Measurements from ENCODE around the gene UBE4B. TPM values are rescaled to one million over a fixed set of nuclear protein-coding genes. Genes with fewer than 3 reads are reported as not detected.

UBE4B gene
- polyA plus RNA-seq, 2 of the 4 experiments (the other 2 are of a cell fraction), result 13.5 to 15.1 TPM

DNA sequence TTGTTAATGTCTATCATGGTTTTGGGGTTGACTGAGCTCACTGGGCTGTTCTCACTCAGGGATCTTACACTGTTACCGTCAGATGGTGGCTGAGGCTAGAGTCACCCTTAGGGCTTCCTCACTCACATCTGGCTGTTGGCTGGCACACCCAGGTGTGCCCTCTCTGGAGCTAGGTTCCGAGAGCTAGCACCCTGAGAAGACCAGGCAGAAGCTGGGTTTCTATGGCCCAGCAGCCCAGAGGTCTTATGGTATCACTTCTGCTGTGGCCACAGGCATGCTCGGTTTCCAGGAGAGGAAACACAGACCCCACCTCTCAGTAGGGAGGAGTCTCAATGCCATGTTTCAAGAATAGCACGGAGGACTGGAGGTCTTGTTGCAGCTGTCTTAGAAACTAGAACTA is 156.9 kb downstream of the UBE4B start (continued):
- no peak for TF ChIP-seq HMGXB4 (CRISPR knock-in tag; IDR thresholded peaks at IDR 0.05; ENCODE audit: borderline replicate concordance)
- no peak for TF ChIP-seq MYC (IDR thresholded peaks at IDR 0.05; ENCODE audit: borderline replicate concordance, low read length)
- TF ChIP-seq HOXB13 (CRISPR knock-in tag; IDR thresholded peaks at IDR 0.05; ENCODE audit: low read depth), result no peak
- no peak for TF ChIP-seq ZSCAN20 (CRISPR knock-in tag; IDR thresholded peaks at IDR 0.05)
- no peak for TF ChIP-seq NPAS2 (CRISPR knock-in tag; IDR thresholded peaks at IDR 0.05; ENCODE audit: borderline replicate concordance)
- no peak for TF ChIP-seq ZFP36 (IDR thresholded peaks at IDR 0.05; ENCODE audit: borderline replicate concordance, partially characterized antibody)
- TF ChIP-seq CBX8 (IDR thresholded peaks at IDR 0.05), result no peak

DNA sequence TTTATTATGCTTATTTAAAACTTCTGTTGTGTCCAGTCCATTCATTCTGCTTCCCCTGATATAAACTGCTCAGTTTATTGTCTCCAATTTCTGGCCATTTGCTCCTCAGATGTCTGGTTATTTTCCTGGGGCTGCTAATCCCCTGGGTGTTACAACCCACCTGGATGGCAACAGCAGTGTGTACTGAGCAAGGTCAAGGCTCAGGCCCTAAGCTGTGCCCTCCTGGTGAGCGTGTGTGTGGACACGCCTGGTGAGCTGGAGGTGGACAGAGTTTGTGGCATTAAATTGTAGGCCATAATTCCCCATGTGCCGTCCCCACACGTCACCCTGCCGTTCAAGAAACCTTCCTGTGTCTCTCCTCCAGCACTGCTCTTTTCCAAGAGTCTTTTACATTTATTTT is 159.5 kb downstream of the UBE4B start:
- H3K27ac ChIP-seq, result no peak overlapping the region
- no peak overlapping the region for H3K4me3 ChIP-seq
- TF ChIP-seq JUN (IDR thresholded peaks at IDR 0.05) (no peak), CEBPB (IDR thresholded peaks at IDR 0.05) (no peak), KDM1A (IDR thresholded peaks at IDR 0.05; ENCODE audit: low read depth) (no peak), SMC3 (IDR thresholded peaks at IDR 0.05) (no peak), TP53 (CRISPR knock-in tag; IDR thresholded peaks at IDR 0.05) (no peak), CBX8 (IDR thresholded peaks at IDR 0.05) (no peak), HES2 (IDR thresholded peaks at IDR 0.05) (no peak), HEYL (CRISPR knock-in tag; IDR thresholded peaks at IDR 0.05) (no peak), PHF8 (IDR thresholded peaks at IDR 0.05; ENCODE audit: borderline replicate concordance, low read depth) (no peak), FOSB (CRISPR knock-in tag; IDR thresholded peaks at IDR 0.05) (no peak), FOSL2 (IDR thresholded peaks at IDR 0.05) (no peak), FOSL2 (CRISPR knock-in tag; IDR thresholded peaks at IDR 0.05) (no peak), MYC (IDR thresholded peaks at IDR 0.05; ENCODE audit: borderline replicate concordance, low read length) (no peak), HDAC2 (IDR thresholded peaks at IDR 0.05) (no peak), RAD21 (conservative IDR thresholded peaks at IDR 0.05 in 1 of 2, IDR thresholded peaks at IDR 0.05 in 1 of 2) (no peak), JUNB (IDR thresholded peaks at IDR 0.05) (no peak), HOXB5 (CRISPR knock-in tag; IDR thresholded peaks at IDR 0.05) (no peak), ATOH8 (CRISPR knock-in tag; IDR thresholded peaks at IDR 0.05; ENCODE audit: low read depth) (no peak)
- TF ChIP-seq, protein P1, sequence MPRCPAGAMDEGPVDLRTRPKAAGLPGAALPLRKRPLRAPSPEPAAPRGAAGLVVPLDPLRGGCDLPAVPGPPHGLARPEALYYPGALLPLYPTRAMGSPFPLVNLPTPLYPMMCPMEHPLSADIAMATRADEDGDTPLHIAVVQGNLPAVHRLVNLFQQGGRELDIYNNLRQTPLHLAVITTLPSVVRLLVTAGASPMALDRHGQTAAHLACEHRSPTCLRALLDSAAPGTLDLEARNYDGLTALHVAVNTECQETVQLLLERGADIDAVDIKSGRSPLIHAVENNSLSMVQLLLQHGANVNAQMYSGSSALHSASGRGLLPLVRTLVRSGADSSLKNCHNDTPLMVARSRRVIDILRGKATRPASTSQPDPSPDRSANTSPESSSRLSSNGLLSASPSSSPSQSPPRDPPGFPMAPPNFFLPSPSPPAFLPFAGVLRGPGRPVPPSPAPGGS (IDR thresholded peaks at IDR 0.05), result no peak
- TF ChIP-seq, protein P2, sequence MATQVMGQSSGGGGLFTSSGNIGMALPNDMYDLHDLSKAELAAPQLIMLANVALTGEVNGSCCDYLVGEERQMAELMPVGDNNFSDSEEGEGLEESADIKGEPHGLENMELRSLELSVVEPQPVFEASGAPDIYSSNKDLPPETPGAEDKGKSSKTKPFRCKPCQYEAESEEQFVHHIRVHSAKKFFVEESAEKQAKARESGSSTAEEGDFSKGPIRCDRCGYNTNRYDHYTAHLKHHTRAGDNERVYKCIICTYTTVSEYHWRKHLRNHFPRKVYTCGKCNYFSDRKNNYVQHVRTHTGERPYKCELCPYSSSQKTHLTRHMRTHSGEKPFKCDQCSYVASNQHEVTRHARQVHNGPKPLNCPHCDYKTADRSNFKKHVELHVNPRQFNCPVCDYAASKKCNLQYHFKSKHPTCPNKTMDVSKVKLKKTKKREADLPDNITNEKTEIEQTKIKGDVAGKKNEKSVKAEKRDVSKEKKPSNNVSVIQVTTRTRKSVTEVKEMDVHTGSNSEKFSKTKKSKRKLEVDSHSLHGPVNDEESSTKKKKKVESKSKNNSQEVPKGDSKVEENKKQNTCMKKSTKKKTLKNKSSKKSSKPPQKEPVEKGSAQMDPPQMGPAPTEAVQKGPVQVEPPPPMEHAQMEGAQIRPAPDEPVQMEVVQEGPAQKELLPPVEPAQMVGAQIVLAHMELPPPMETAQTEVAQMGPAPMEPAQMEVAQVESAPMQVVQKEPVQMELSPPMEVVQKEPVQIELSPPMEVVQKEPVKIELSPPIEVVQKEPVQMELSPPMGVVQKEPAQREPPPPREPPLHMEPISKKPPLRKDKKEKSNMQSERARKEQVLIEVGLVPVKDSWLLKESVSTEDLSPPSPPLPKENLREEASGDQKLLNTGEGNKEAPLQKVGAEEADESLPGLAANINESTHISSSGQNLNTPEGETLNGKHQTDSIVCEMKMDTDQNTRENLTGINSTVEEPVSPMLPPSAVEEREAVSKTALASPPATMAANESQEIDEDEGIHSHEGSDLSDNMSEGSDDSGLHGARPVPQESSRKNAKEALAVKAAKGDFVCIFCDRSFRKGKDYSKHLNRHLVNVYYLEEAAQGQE (IDR thresholded peaks at IDR 0.05), result no peak
- DNase-seq (ENCODE audit: low read depth in 1 of 2, low spot score in 1 of 2), result no peak
- FAIRE-seq, result no peak
- no peak for ATAC-seq
- no peaks in the 10 kb centered on the region for H3K9me3 ChIP-seq
- ChIA-PET CTCF (interaction anchor here (3.2 kb wide), 1 partner anchor 17 kb away, joined by 13 read pairs; the partner anchor contains the start of gene KIF1B), POLR2A (no interaction called here)
- WGBS (ENCODE audit: missing lambda C conversion rate), result 99% methylated on average over 5 of the region's 5 CpGs
- H3K4me1 ChIP-seq, result peaks cover 7% of the 10 kb centered on the region; the same call in 2 of the 3 replicates
- no peak overlapping the region for H3K4me2 ChIP-seq
